Ramos (cell line): ENCODE measurements around the gene NBDY.
"Not testable (repeated sequence)": the region's sequence is repeated elsewhere in the genome, so short reads cannot be mapped to it uniquely, and the experiment has no call there.

ENCODE experiments used
- in situ Hi-C: fragments of 300-500 bp; cut with MboI; formaldehyde crosslinking; loops from one replicate; pipeline ENCODE4 v1.14.3; 2022; ENCODE audit warnings: low sequenced_read_pairs; ENCODE audit not compliant: unreplicated experiment

The NBDY gene, protein sequence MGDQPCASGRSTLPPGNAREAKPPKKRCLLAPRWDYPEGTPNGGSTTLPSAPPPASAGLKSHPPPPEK

GRCh38 chrX:56729152-56729850, at the start of gene NBDY:
NBDY (plus strand) TSS chrX:56729243; CDS start chrX:56729354, 111 bp downstream.
- in situ Hi-C loops = loop anchor here (25.0 kb wide), 2 partner anchors 1017 to 1183 kb away; partner anchors contain the start of genes RRAGB and ZXDA

GRCh38 chrX:56704530-56704929, 24.5 kb upstream of the NBDY start:
- in situ Hi-C loops = not testable (repeated sequence)

GRCh38 chrX:56726605-56727004, 2.4 kb upstream of the NBDY start:
- in situ Hi-C loops = loop anchor here (25.0 kb wide), 2 partner anchors 1014 to 1186 kb away; partner anchors contain the start of genes RRAGB and ZXDA

- in situ Hi-C loops = loop anchor here (25.0 kb wide), 2 partner anchors 1015 to 1185 kb away; partner anchors contain the start of genes RRAGB and ZXDA
Observed at GRCh38 chrX:56727531-56727930, 1.5 kb upstream of the NBDY start.

DNA sequence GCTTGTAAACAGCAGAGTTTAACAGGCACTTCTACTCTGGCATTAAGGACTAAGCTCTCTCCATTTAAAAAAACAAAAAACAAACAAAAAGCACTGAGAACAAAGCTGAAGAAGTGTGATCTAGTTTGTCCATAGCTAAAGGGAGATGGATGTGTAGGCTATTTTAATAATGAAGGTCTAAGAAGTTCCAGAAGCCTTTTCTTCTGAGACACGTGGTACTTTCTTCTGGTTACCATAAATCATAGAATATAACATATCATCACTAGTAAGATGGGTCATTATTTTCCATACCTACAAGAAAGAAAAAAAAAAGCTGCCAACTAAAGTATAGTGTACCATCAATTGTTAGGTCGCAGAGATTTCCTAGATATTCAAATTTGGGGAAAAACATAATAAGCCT, 722 bp upstream of the NBDY start:
- in situ Hi-C loops = loop anchor here (25.0 kb wide), 2 partner anchors 1016 to 1184 kb away; partner anchors contain the start of genes RRAGB and ZXDA

DNA sequence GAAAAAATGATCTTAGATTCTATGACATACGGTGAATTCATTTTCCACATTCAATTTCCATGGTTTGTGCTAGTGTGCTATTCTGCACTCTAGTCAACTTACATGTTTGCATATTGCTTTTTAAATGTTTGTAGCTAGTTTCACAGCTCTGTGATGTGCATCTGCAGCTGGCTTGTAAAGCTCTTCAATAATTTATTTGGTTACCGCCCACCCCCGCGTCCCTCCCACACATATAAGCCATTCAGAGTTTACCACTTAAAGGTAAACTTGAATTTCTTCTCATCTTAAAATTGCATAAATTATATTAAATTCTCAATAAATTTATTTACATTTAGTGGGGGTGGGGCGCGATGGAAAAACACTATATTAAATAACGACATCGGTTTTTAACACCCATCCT, 291 bp upstream of the NBDY start:
- in situ Hi-C loops = loop anchor here (25.0 kb wide), 2 partner anchors 1016 to 1184 kb away; partner anchors contain the start of genes RRAGB and ZXDA

DNA sequence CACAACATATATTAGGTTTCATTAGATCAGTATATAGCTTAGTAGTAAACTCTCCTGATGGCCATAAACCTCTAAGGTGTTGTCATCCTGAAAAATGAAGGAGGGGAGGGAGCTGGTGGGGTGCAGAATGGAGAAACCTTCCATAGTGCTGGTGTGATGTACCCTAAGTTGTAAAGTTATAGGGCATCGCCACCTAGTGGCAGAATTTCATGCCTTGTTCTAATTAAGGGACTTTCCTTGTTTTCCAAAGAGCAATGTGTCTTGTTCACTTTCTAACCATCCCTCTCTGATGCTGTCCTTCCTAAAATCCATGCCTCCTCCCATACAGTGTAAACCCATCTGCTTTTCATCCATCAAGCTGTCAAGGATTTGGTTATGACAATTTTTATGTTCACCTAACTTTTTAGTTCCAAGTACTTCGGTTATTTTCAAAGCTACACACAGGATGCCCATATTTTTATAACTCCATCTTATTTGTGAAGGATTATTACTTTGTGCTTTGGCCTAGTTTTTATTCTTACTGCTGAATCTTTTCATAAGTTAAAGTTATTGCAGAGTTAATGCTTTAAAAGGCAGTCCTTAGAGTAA, 4.5 kb downstream of the NBDY start:
- in situ Hi-C loops = loop anchor here (25.0 kb wide), 2 partner anchors 1021 to 1179 kb away; partner anchors contain the start of genes RRAGB and ZXDA

GRCh38 chrX:56736219-56736618, 7.2 kb downstream of the NBDY start:
- in situ Hi-C loops = loop anchor here (25.0 kb wide), 2 partner anchors 1024 to 1176 kb away; partner anchors contain the start of genes RRAGB and ZXDA

DNA sequence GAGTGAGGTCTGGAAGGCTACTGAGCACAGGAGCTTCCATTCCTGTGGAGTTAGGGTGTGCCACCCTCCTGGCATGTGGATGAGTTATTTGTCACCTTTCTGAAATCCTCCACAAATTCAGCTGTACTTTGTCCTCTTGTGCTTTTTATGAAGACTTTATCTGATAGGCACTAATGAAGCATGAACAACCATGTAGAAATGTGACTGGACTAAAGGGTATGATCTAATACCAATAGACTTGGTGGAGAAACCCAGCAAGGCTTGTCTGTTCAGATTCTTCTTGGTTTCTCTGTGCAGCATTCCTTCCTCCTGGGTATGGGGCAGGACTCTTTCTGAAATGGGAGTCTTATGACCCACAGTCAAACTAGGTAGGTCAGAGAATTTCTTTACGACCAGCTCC, 9.6 kb downstream of the NBDY start:
- in situ Hi-C loops = loop anchor here (25.0 kb wide), 2 partner anchors 1026 to 1174 kb away; partner anchors contain the start of genes RRAGB and ZXDA

DNA sequence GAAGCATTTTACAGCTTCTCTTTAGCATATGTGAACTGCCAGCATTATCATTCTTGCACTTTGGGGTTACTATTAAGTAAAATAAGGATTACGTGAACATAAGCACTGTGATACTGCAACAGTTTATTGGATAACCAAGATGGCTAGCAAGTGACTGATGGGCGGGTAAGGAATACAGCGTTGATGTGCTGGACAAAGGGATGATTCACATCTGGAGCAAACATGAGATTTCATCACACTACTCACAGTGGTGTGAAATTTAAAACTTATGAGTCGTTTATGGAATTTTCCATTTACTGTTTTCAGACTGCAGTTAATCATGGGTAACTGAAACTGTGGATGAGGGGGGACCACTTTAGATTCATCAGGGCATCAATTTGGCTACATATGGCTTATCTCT, 16.0 kb downstream of the NBDY start:
- in situ Hi-C loops = loop anchor here (25.0 kb wide), 2 partner anchors 1033 to 1167 kb away; partner anchors contain the start of genes RRAGB and ZXDA

GRCh38 chrX:56746996-56747395, 18.0 kb downstream of the NBDY start:
- in situ Hi-C loops = loop anchor here (25.0 kb wide), 2 partner anchors 1035 to 1165 kb away; partner anchors contain the start of genes RRAGB and ZXDA

DNA sequence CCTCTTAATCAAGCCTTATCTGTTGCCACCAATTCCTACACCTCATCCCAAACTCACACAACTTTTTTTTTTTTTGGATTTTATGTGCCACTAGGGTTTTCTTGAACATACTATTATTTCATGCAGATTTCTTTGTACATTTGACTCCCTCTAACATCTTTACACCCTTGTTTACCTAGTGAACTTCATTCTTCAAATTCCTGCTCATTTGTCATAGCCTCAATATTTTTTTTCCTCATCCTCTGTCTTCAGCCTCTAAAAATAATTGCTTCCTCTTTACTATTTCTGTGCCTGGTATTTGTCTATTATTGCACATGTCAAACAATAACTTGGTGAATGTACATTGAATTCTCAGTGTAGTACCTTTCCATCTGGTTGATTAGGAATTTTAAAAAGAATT, 22.0 kb downstream of the NBDY start:
- in situ Hi-C loops = no loop called here

DNA sequence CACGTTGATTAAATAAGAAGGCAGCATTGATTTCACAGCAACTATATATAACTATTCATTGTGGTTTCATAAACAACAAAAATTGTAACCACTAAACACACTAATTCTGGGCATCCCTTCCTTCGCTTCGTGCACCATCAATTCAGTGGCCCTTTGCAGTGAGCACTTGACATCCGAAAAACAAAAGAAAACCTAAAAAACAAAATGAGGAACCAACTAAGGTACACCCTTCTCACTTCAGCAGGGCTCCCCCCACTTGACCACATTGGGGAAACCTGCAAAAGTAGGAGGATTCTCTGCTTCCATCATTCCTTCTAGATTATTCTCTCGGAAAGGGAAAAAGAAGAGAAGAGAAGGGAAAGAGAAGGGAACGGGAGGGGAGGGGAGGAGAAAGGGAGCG, 28.3 kb downstream of the NBDY start:
- in situ Hi-C loops = no loop called here

DNA sequence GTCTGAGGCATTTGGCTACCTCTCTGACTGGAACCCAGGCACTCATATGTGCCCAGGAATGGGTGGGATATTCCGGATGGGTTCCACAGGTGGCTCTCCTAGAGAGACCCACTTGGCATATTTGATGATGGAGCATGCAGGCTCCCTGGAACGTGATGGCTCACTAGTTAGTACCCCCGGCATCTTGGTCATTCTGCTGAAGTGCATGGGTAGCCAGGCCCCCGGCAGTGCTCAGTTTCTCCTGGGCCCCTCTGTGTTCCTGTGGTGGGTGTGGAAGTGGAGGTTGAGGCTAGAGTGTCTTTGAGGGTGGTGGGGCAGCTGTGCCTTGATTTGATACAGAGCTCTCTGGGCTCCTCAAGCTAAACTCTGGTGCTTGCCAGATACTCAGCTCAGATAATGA, 29.4 kb downstream of the NBDY start:
- in situ Hi-C loops = no loop called here

DNA sequence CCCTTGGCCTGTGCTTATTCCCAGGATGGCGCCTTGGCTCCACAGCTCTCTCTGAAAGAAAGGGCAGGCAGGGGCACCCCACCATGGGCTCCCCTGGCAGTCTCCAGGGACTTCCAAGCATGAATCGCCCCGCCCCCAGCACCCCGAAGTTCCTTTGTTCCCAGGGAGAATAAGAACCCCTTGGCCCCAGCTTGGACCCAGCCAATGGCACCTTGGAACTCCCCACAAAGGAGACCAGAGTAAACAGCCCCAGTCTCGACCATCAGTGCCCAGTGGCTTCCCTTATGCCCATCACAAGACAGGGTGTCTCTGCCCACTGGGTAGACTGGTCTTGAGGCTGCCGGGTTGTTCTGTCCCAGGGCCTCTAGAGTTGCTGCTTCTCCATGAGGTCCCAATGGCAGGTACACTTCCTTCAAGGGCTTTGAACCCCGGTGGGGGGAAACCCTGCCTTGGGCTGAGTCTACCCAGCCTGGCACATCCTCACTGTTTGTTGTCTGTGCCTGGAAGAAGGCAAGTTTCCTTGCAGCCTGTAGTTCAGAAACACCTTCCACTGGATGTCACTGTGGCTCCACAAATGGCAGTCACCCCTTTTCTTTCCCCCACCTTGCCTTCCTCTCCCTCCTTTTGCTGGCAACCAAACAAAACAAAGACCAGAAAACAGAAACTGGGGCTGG, 30.8 kb downstream of the NBDY start:
- in situ Hi-C loops = no loop called here

DNA sequence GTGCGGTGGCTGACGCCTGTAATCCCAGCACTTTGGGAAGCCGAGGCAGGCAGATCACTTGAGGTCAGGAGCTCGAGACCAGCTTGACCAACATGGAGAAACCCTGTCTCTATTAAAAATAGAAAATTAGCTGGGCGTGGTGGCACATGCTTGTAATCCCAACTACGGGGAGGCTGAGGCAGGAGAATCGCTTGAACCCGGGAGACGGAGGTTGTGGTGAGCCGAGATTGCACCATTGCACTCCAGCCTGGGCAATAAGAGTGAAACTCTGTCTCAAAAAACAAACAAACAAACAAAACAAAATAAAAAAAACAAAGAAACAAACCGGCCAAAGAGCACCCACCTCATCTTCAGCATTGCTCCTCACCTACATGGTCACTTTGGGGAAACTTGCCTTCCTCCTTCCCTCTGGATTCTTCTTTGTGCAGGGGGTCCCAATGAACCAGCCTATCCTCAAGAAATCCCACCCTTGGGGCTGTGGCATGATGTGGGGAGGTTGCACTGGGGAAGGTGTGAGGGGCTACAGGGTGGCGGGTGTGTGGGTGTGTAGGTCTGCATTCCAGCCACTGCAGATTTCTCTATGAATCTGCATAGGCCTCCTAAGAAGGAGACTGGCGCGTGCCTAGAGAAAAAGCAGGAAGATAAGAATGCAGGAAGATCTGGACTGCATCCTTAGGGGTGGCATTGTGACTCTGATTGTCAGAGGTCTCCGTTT, 31.5 kb downstream of the NBDY start:
- in situ Hi-C loops = not testable (repeated sequence)

DNA sequence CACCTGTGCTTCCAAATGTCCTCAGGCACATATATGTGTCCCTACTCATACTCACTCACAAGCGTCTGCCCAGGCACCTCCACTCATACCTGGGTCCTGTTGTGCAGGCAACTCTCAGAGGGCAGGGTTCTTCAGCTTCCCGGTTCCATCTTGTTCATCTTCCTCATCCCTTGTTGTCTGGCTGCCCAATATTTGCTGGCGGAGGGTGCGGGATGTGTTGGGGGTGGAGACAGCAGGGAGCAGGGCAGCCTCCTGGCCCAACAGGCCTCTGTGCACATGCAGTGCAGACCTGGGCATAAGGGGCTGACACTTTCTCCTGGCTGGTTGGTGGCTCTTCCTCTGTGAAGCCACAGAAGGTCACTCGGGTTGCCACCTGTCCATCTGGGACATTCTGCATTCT, 32.1 kb downstream of the NBDY start:
- in situ Hi-C loops = no loop called here

GRCh38 chrX:56762220-56762619, 33.2 kb downstream of the NBDY start:
- in situ Hi-C loops = no loop called here

- in situ Hi-C loops = no loop called here
Observed at GRCh38 chrX:56762707-56763555, 33.9 kb downstream of the NBDY start.
